SW 1271 (cell line): Measurements from ENCODE around the gene NOS1.

Source experiments
- DNase-seq, 2 experiments: peaks; one replicate each; lab custom pipeline; 2025; lab: John Stamatoyannopoulos, UW

The NOS1 gene

GRCh38 chr12:117330441-117331113, 30.8 kb downstream of the NOS1 start:
- no peak for DNase-seq

GRCh38 chr12:117329756-117330155, 31.7 kb downstream of the NOS1 start:
- DNase-seq = no peak

- DNase-seq = no peak
Observed at GRCh38 chr12:117328556-117329100, 32.8 kb downstream of the NOS1 start.

GRCh38 chr12:117322428-117322827, 39.0 kb downstream of the NOS1 start:
- DNase-seq = no peak

GRCh38 chr12:117321572-117321971, 39.9 kb downstream of the NOS1 start:
- DNase-seq = peak in 1 of 2 experiments; percentile 9

- DNase-seq = no peak
Observed at GRCh38 chr12:117318591-117318990, 42.8 kb downstream of the NOS1 start.

- DNase-seq = no peak
Observed at GRCh38 chr12:117316336-117316735, 45.1 kb downstream of the NOS1 start.

- DNase-seq = no peak
Observed at GRCh38 chr12:117313926-117314325, 47.5 kb downstream of the NOS1 start.

- DNase-seq = no peak
Observed at GRCh38 chr12:117312770-117313169, 48.7 kb downstream of the NOS1 start.

- no peak for DNase-seq
Observed at GRCh38 chr12:117309276-117309925, 52.0 kb downstream of the NOS1 start.

GRCh38 chr12:117300174-117300573, 61.3 kb downstream of the NOS1 start:
- DNase-seq = no peak

GRCh38 chr12:117298648-117299225, 62.7 kb downstream of the NOS1 start:
- no peak for DNase-seq

GRCh38 chr12:117298191-117298590, 63.2 kb downstream of the NOS1 start:
- DNase-seq = no peak

GRCh38 chr12:117294189-117294603, 67.2 kb downstream of the NOS1 start:
- no peak for DNase-seq

GRCh38 chr12:117293510-117293909, 67.9 kb downstream of the NOS1 start:
- DNase-seq = no peak

GRCh38 chr12:117292688-117293087, 68.7 kb downstream of the NOS1 start:
- no peak for DNase-seq

- DNase-seq = no peak
Observed at GRCh38 chr12:117284140-117284539, 77.3 kb downstream of the NOS1 start.

GRCh38 chr12:117282490-117282889, 78.9 kb downstream of the NOS1 start:
- DNase-seq = no peak

GRCh38 chr12:117280019-117280680, 81.3 kb downstream of the NOS1 start:
- DNase-seq = no peak

GRCh38 chr12:117279606-117280005, 81.8 kb downstream of the NOS1 start:
- no peak for DNase-seq

- DNase-seq = no peak
Observed at GRCh38 chr12:117277875-117278274, 83.6 kb downstream of the NOS1 start.

- DNase-seq = no peak
Observed at GRCh38 chr12:117273091-117273490, 88.3 kb downstream of the NOS1 start.

- no peak for DNase-seq
Observed at GRCh38 chr12:117272690-117273089, 88.7 kb downstream of the NOS1 start.
